ENCODE data around the gene CPNE5.
"Not testable (repeated sequence)": the region's sequence is repeated elsewhere in the genome, so short reads cannot be mapped to it uniquely, and the experiment has no call there.

Gene CPNE5

DNA sequence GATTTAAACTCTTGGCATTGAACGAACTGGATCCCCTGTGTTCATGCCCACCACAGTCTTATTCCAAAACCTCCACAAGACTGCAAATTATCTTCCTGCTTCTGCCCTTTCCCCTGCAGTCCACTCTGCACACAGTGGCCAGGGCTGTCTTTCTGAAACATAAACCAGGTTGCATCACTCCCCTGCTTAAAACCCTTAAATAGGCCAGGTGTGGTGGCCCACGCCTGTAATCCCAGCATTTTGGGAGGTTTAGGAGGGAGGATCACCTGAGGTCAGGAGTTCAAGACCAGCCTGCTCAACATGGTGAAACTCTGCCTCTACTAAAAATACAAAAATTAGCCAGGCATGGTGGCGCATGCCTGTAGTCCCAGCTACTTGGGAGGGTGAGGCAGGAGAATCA is 26.2 kb downstream of the CPNE5 start:
- FAIRE-seq: not testable (repeated sequence)

GRCh38 chr6:36809941-36810803 is 29.1 kb downstream of the CPNE5 start:
- FAIRE-seq: no peak

- no peak for FAIRE-seq
Measured at GRCh38 chr6:36809156-36809555, 30.1 kb downstream of the CPNE5 start.

GRCh38 chr6:36808634-36809033 is 30.6 kb downstream of the CPNE5 start:
- no peak for FAIRE-seq

- no peak for FAIRE-seq
Measured at GRCh38 chr6:36807750-36808149, 31.5 kb downstream of the CPNE5 start.

DNA sequence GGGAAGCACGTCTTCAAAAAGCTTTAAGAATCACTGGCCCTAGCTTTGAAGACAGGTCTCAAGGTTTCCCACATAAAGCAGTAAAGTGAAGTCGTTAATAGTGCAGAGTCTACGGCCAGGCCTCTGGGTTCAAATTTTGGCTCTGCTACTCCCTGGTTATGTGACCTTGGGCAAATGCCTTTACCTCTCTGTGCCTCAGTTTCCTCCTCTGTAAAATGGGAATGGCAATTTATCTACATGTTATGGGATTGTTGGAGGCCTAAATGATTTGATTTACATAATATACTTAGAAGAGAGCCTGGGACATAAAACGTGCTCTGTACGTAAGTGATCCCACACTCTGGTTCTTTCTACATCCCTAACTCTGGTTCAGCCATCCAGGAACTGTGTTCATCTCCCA is 32.1 kb downstream of the CPNE5 start:
- no peak for FAIRE-seq

- FAIRE-seq: no peak
Measured at GRCh38 chr6:36805917-36806316, 33.3 kb downstream of the CPNE5 start.

- FAIRE-seq: no peak
Measured at GRCh38 chr6:36805096-36805797, 34.0 kb downstream of the CPNE5 start.

DNA sequence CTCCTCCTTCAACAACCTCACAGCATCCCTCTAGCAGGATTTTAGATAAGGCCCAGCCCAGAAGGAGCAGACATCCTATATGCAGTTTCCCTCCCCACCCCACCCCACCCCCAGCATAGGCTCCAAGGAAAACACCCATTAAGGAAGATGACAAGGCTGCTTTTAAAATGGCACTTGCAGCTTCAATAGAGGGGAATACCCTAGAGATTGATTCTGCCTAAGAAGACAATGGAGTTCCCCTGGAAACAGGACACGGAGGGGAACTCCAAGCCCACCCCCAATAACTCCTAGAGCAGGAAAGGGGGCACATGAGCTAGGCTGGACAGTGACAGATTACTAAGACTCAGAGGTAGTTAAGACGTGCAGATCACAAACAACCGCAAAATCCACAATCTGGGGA is 34.7 kb downstream of the CPNE5 start:
- FAIRE-seq: no peak

DNA sequence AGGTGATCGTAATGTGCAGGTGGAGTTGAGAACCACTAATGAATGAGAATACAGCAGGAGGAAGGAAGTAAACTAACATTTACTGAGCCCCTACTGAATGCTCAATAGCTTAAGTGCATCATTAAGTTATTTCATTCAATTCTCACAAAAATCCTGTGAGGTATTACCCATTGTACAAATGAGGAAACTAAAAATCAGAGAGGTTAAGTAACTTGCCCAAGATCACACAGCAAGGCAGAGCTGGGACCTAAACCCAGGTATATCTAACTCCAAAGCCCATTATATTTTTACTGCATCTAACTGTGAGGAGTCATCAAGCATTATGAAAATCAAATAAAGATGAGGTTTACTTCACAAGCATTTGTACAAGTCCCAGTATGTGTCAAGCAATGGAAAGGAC is 35.3 kb downstream of the CPNE5 start:
- FAIRE-seq: no peak

GRCh38 chr6:36803482-36803881 is 35.8 kb downstream of the CPNE5 start:
- no peak for FAIRE-seq

DNA sequence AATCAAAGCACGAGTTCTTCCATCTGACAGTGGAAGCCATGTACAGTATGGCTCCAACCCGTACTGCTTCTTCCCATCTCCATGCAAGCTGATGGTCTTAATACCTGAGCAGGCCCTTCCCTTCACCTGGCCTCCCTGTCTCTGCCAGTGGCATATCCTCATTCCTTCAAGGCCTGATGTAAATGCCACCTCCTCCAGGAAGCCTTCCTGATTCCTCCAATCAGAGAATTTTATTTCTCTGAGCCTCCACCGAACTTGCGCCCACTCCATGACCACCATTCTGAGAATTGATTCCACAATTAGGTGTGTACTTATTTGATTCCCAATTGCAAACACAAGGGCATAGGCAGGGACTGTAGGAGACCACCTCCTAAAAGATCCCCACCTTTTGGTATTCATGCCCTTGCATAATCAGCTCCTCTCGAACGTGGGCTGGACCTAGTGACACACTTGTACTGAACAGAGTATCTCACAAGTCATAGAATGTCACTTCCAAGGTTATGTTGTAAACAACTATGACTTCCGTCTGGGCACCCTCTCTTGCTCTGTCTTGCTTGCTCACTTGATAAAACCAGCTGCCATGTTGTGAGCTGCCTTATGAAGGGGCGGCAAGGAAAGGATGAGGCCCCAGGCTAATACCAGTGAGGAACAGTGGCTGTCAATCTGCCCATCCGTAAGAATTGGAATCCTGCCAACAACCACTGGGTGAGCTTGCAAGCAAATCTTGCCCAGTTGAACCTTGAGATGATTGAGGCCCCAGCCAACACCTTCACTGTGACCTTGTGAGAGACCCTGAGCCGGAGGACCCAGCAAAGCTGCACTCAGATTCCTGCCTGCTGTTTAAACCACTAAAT is 38.8 kb downstream of the CPNE5 start:
- no peak for FAIRE-seq

DNA sequence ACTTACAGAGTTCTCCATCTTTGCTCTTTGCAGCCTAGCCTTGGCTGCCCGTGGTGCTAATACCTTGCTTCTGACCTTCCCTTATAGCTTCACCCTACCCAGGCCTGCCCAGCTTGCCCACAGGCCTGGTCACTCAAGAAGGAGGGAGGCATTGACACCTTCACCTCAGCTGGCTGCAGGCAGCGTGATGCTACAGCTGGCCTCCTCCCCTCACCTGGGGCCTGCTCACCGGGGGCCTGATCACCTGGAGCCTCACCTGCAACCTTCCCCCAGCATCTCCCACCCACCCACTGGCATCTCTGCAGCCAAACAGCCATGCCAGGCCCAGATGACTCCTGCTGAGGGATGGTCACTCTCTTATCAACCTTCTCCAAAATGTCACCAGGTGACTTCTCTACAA is 40.4 kb downstream of the CPNE5 start:
- FAIRE-seq: no peak

DNA sequence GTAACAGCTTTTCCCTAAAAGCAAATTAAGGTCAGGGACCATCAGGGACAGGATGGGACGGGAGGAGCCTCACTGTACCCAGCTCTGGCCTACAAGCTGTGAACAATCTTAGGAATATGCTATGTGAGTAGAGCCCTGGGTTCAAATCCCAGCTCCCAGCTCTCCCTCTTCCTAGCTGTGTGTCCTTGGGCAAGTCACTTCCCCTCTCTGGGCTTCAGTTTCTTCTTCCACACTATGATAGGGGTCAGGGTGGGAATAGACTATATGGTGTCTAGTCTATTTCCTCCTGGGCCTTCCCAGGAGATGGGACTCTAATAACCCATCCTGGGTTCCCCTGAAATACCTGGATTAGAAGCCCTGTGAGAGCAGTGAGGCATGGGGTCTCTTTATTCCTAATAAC is 41.6 kb downstream of the CPNE5 start:
- no peak for FAIRE-seq

DNA sequence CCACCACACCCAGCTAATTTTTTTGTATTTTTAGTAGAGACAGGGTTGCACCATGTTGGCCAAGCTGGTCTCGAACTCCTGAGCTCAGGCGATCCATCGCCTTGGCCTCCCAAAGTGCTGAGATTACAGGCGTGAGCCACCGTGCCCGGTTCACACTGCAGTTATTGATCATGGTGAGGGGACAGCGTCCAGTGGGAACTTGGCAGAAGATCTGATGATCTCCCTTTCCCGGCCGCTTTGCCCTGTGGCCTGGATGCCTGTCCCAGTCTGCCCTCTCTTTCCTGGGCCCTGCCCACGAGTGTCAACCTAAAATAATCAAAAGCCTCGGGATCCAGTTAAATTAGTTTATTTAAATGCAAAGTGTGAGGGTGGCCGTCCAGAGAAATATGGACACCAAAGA is 42.2 kb downstream of the CPNE5 start:
- no peak for FAIRE-seq

GRCh38 chr6:36794713-36795065 is 44.6 kb downstream of the CPNE5 start:
- no peak for FAIRE-seq

DNA sequence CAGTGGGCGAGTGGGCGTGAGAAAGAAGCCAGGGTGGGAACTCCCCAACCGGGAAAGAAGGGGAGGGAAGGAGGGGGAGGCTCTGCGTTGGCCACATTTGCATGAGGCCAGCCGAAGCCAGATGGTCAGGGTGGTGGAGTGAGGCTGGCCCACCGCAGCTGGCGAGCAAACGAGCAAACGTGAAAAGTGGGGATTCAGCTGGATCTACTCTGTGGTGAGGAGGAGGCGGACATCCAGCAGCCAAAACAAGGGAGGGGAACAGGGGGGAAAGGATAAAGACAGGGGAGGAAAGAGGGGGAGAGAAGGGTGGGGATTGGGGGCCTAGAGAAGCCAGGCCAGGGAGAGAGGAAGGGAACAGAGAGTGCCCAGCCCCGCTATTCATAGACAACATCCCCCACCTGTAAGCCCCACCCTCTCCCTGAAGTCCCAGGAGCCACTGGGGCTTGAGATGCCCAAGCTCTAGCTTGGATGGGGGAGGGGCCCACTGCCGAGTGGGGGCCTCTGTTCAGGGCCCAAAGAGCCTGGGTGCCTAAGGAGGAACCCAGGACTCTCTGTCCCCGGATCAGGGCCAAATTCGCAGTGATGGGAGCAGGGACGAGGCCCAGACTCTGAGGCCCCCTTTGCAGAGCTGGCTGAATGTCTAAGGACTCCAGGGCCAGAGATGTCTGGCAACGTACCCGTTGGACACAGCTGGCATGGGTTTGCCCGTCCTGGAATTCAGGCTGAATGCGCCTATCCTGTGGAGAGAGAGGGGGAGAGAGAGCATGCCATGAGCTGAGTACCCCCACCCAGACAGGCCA is 45.1 kb downstream of the CPNE5 start:
- FAIRE-seq: no peak

- FAIRE-seq: no peak
Measured at GRCh38 chr6:36793296-36793912, 45.8 kb downstream of the CPNE5 start.

GRCh38 chr6:36791521-36792135 is 47.6 kb downstream of the CPNE5 start:
- FAIRE-seq: no peak

GRCh38 chr6:36791085-36791484 is 48.2 kb downstream of the CPNE5 start:
- no peak for FAIRE-seq

DNA sequence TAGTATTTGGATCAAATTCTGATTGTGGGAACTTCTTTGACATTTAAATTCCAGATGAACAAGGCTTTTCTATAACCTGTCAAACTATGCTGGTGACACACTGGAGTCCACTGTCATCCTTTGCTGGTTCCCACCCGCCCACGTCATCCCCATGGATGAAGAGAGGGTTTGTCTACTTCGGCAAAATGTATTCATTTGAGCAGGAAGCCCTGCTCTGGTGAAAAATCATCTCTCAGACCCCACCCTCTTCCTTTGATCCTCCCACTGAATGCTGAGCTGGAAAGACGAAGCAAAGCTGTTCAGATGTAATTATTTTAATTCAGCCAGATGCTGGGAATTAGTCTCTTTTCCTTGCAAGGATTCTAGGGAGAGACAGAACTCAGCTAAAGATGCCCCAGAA is 50.5 kb downstream of the CPNE5 start:
- no peak for FAIRE-seq

DNA sequence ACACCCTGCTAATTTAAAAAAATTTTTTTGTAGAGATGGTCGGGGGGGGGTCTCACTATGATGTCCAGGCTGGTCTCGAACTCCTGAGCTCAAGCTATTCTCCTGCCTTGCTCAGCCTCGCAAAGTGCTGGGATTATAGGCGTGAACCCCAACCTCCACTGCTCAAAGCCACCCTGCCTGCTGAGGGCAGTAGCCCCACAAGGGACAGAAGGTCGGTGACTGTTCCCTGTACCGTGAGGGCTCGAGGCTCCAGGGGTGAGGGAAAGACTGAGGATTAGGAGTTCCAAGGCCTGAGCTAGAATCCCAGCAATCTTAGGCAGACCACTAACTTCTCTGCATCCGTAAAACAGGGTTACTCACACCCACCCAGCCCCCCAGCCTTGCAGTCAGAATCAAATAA is 51.1 kb downstream of the CPNE5 start:
- FAIRE-seq: no peak

All from TTC549 (cell line).